MM.1S (cell line): Measurements from ENCODE around the gene MYADM.

ENCODE experiments used
- EZH2phosphoT487 ChIP-seq: fragments of 300-600 bp; sonication (generic); IDR thresholded peaks from 2 replicates; pipeline ENCODE4 v1.6.1; 2018; ENCODE audit warnings: antibody characterized with exemption, low read length
- TF ChIP-seq, protein P1 (sequence below): fragments of 300-600 bp; sonication (generic); IDR thresholded peaks from 2 replicates; pipeline ENCODE4 v1.5.1; 2016; ENCODE audit warnings: antibody characterized with exemption, low read length, mixed read lengths

DNA sequence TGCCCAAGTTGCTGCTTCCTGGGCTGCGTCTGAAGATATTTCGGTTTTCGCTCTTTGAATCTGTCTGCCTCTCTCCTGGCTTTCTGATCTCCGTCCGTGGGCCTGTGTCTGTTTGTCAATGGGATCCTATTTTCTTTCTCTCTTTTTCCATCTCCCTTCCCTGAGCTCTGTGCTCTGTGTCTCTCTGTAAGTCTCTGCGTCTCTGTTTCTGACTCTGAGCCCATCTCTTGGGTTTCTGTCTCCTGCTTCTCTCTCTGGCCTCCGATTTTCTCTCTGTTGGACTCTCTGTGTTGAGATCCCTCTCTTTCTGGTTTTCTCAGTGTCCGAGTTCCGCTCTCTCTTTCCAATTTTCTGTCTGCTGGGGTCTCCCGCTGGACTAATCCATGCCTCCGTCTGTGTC lies 16.1 kb downstream of the MYADM start:
- TF ChIP-seq EZH2phosphoT487 = no peak
- TF ChIP-seq, protein P1, sequence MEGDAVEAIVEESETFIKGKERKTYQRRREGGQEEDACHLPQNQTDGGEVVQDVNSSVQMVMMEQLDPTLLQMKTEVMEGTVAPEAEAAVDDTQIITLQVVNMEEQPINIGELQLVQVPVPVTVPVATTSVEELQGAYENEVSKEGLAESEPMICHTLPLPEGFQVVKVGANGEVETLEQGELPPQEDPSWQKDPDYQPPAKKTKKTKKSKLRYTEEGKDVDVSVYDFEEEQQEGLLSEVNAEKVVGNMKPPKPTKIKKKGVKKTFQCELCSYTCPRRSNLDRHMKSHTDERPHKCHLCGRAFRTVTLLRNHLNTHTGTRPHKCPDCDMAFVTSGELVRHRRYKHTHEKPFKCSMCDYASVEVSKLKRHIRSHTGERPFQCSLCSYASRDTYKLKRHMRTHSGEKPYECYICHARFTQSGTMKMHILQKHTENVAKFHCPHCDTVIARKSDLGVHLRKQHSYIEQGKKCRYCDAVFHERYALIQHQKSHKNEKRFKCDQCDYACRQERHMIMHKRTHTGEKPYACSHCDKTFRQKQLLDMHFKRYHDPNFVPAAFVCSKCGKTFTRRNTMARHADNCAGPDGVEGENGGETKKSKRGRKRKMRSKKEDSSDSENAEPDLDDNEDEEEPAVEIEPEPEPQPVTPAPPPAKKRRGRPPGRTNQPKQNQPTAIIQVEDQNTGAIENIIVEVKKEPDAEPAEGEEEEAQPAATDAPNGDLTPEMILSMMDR = no peak
